ENCODE measurements around the gene ELP2.

Gene ELP2

DNA sequence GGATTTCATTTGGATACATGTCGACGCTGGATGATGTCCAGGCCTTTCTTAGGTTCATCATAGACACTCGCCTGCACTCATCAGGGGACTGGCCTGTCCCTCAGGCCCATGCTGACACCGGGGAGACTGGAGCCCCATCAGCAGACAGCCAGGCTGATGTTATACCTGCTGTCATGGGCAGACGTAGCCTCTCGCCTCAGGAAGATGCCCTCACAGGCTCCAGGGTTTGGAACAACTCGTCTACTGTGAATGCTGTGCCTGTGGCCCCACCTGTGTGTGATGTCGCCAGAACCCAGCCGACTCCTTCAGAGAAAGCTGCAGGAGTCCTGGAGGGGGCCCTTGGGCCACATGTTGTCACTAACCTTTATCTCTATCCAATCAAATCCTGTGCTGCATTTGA, 85.9 kb downstream of the ELP2 start:
- no peak for DNase-seq (ENCODE audit: low read depth)

DNA sequence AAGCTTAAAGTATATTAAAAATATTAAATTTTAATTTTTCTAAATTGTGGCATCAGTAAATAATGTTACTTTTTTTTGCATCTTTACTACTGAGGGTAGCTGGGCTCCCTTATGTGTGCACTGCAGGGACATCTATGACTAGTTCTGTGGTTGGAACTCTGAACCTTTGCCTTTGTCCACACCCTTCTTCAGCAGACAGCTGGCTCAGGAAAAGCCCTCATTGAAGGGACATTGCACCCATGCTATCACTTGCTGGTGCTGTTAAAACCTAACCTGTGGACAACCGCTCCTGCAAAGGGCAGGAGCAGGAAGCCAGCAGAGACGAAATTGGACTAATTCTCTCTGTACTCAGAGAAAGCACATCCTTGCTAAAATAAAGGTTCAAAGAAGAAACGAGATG, 87.6 kb downstream of the ELP2 start:
- no peak for DNase-seq (ENCODE audit: low read depth)

DNA sequence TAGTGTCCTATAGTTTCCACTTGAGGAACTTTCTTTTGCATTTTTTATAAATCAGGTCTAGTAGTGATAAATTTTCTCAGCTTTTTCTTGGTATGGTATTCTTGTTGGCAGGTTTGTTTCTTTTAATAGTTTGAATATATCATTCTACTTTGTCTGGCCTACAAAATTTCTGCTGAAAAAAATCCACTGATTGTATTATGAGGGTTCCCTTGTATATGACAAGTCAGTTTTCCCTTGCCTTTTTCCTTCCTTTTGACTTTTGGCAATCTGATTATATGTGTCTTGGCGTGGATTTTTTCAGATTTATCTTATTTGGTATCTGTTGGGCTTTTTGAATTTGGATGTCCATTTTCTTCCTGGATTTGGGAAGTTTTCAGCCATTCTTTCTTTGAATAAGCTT, 99.5 kb downstream of the ELP2 start:
- DNase-seq (ENCODE audit: low read depth): no peak
